PC-3 (cell line): ENCODE data around the gene MAGIX. TPM values are rescaled to one million over a fixed set of nuclear protein-coding genes. Genes with fewer than 3 reads are reported as not detected.

Experiments
- ATAC-seq: fragments of 200-7000 bp; cut with Tn5 transposase; 2 replicates; pipeline ENCODE4 v1.9.1; 2020; ENCODE audit warnings: mild to moderate bottlenecking, moderate library complexity
- BruUV-seq: library from RNA; stranded (reverse); fragments of 400-500 nt; replicated peaks from 2 replicates; lab custom pipeline; 2021; lab: Mats Ljungman, UMichigan
- CTCF ChIA-PET: fragments of 300-600 bp; sonication (Branson Sonifier 250); formaldehyde crosslinking; loops from one replicate; lab custom pipeline; 2022; ENCODE audit warnings: antibody characterized with exemption; lab: Charles Lee
- POLR2A ChIA-PET: fragments of 300-600 bp; sonication (Branson Sonifier 250); formaldehyde crosslinking; loops from one replicate; lab custom pipeline; 2022; ENCODE audit warnings: antibody characterized with exemption; ENCODE audit not compliant: unreplicated experiment; lab: Charles Lee
- DNase-seq: peaks from one replicate; pipeline ENCODE4 v3.0.0-alpha.2; 2015
- H2AFZ ChIP-seq: fragments of 300-600 bp; sonication (generic); 2 replicates; pipeline ENCODE4 v1.6.0; 2016; ENCODE audit warnings: antibody characterized with exemption, low read length
- H3F3A ChIP-seq: fragments of 300-600 bp; sonication (generic); one replicate; pipeline ENCODE4 v1.6.0; 2017; ENCODE audit warnings: antibody characterized with exemption, low read length, control low read depth, mild to moderate bottlenecking; ENCODE audit not compliant: unreplicated experiment
- H3K27ac ChIP-seq: fragments of 300-600 bp; sonication (generic); 2 replicates; pipeline ENCODE4 v1.5.1; 2016; ENCODE audit warnings: mild to moderate bottlenecking, low read length
- H3K27me3 ChIP-seq: fragments of 300-600 bp; sonication (generic); 2 replicates; pipeline ENCODE4 v1.6.1; 2016; ENCODE audit warnings: low read length, mixed read lengths
- H3K36me3 ChIP-seq: fragments of 300-600 bp; sonication (generic); 2 replicates; pipeline ENCODE4 v1.6.1; 2016; ENCODE audit warnings: low read depth, mixed run types, low read length, mixed read lengths
- H3K4me1 ChIP-seq: fragments of 300-600 bp; sonication (generic); 2 replicates; pipeline ENCODE4 v1.5.1; 2016; ENCODE audit warnings: low read length; ENCODE audit not compliant: insufficient read depth
- H3K4me2 ChIP-seq: fragments of 300-600 bp; sonication (generic); 2 replicates; pipeline ENCODE4 v1.6.0; 2016; ENCODE audit warnings: low read length
- H3K4me3 ChIP-seq: fragments of 300-600 bp; sonication (generic); 2 replicates; pipeline ENCODE4 v1.5.1; 2016; ENCODE audit warnings: mild to moderate bottlenecking, low read length, mixed read lengths
- H3K79me2 ChIP-seq: fragments of 300-600 bp; sonication (generic); 2 replicates; pipeline ENCODE4 v1.6.1; 2017; ENCODE audit warnings: low read length, mixed read lengths
- H3K9ac ChIP-seq: fragments of 300-600 bp; sonication (generic); 2 replicates; pipeline ENCODE4 v1.6.0; 2016; ENCODE audit warnings: mild to moderate bottlenecking, low read length
- H3K9me2 ChIP-seq: fragments of 300-600 bp; sonication (generic); replicated peaks from 2 replicates; pipeline ENCODE4 v1.6.1; 2016; ENCODE audit warnings: mixed run types, low read length, mixed read lengths
- H3K9me3 ChIP-seq: fragments of 300-600 bp; sonication (generic); 2 replicates; pipeline ENCODE4 v1.6.1; 2016; ENCODE audit warnings: low read length, mixed read lengths
- H4K20me1 ChIP-seq: fragments of 300-600 bp; sonication (generic); 2 replicates; pipeline ENCODE4 v1.6.1; 2016; ENCODE audit warnings: low read length, mixed read lengths
- CTCF ChIP-seq: fragments of 300-600 bp; sonication (generic); conservative IDR thresholded peaks from 2 replicates; pipeline ENCODE4 v1.5.1; 2017; ENCODE audit warnings: antibody characterized with exemption, low read depth, mild to moderate bottlenecking, low read length
- EZH2 ChIP-seq: fragments of 300-600 bp; sonication (generic); IDR thresholded peaks from one replicate; pipeline ENCODE4 v1.6.1; 2017; ENCODE audit warnings: antibody characterized with exemption, mild to moderate bottlenecking, low read length; ENCODE audit not compliant: unreplicated experiment
- EZH2phosphoT487 ChIP-seq: fragments of 300-600 bp; sonication (generic); IDR thresholded peaks from 2 replicates; pipeline ENCODE4 v1.6.1; 2018; ENCODE audit warnings: mild to moderate bottlenecking, antibody characterized with exemption, low read length, borderline replicate concordance
- intact Hi-C: fragments of 100-400 bp; cut with micrococcal nuclease; formaldehyde crosslinking; loops from 2 replicates; pipeline ENCODE4 v1.9.0; 2023
- total RNA-seq: library from RNA; depleted of rRNA; stranded (reverse); fragments of >200 nt; gene quantifications from 2 replicates; pipeline ENCODE4 v1.2.3, GENCODE V29; 2014

MAGIX gene
- total RNA-seq, 1 experiment from 2014 or later = 12.5 TPM

DNA sequence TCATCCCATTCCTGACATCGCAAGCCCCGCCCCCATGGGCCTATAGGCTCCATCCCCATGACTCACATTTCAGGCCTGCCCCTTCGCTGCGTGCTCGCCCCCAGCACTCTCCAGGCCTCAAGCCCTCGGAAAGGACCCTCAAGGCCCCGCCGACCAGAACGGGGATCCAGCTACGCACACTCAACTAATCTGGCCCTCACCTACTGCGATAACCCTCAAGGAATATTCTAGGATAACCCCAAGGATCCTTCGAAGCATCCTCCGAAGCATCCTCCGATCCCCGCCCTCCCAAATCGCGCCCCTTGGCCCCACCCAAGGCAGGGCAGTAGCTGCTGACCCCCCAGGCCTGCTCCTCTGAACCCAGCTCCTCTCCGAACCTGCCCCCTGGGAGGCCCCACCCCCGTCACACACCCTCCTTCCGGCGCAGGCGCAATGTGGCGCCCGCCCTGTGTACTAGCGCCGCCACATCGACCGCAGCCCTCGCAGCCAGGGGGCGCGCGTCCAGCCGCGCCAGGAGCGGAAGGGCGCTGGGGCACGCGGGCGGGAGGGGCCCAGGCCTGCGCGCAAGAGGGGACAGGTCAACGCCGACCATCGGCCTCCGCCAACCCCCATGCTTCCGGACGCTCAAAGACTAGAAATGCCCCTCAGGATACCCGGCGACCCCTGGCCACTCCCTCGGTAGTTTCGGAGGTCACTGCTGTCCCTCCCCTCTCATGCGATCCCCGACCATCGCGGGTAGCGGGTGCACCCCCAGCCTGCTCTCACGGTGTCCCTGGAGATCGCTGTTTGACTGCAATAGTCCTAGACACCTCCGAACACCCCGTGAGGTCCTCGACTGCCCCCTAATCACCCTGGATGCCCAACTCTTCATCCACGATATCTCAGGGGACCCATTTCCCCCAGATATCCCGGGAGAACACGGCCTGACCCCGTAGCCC, 6.4 kb upstream of the MAGIX start:
- POLR2A ChIA-PET = interaction anchor here (0.5 to 0.7 kb wide), 3 partner anchors 16 to 113 kb away, joined by 5 to 22 read pairs (median 6); partner anchors contain the start of gene TFE3

GRCh38 chrX:49157194-49157593, 5.4 kb upstream of the MAGIX start:
- intact Hi-C loops = no loop called here
- no peak overlapping the region for H3K4me2 ChIP-seq
- ChIA-PET CTCF (interaction anchor here (0.6 kb wide), 1 partner anchor 93 kb away, joined by 3 read pairs; no protein-coding TSS in a partner anchor), POLR2A (no interaction called here)
- no peaks in the 10 kb centered on the region for H3K9me2 ChIP-seq
- H4K20me1 ChIP-seq = no peaks in the 10 kb centered on the region
- H2AFZ ChIP-seq = no peak overlapping the region
- no peak overlapping the region for H3K9ac ChIP-seq
- DNase-seq = no peak
- H3K79me2 ChIP-seq = no peaks in the 10 kb centered on the region
- no peak for ATAC-seq
- H3K4me3 ChIP-seq = no peak overlapping the region
- H3K27ac ChIP-seq = no peak overlapping the region
- no peaks in the 10 kb centered on the region for H3K9me3 ChIP-seq
- peaks cover 6% of the 10 kb centered on the region; the same call in 1 of the 2 replicates for H3K4me1 ChIP-seq
- no peaks in the 10 kb centered on the region for H3K27me3 ChIP-seq
- H3F3A ChIP-seq = no peaks in the 10 kb centered on the region
- BruUV-seq = no TSS peak
- no peaks in the 10 kb centered on the region for H3K36me3 ChIP-seq
- TF ChIP-seq CTCF (no peak), EZH2 (no peak), EZH2phosphoT487 (no peak)

More for the DNA sequence above, 6.4 kb upstream of the MAGIX start:
- CTCF ChIA-PET = interaction anchor here (0.6 to 0.7 kb wide), 4 partner anchors 15 to 35 kb away, joined by 4 to 15 read pairs (median 10); no protein-coding TSS in a partner anchor
- peaks cover 6% of the 10 kb centered on the region; the same call in 1 of the 2 replicates for H3K4me1 ChIP-seq
- H3K27ac ChIP-seq = peak overlapping the region; percentile 80
- no peaks in the 10 kb centered on the region for H4K20me1 ChIP-seq
- intact Hi-C loops = no loop called here
- H3K36me3 ChIP-seq = no peaks in the 10 kb centered on the region
- H3K4me3 ChIP-seq = peak overlapping the region; percentile 57
- peak overlapping the region; percentile 74 for H3K9ac ChIP-seq
- H3K79me2 ChIP-seq = no peaks in the 10 kb centered on the region
- TSS peak; percentile 54 for BruUV-seq
- TF ChIP-seq EZH2phosphoT487 = no peak
- peak; percentile 67 for TF ChIP-seq CTCF
- TF ChIP-seq EZH2 = no peak
- H3K4me2 ChIP-seq = peak overlapping the region; percentile 80
- H3K27me3 ChIP-seq = no peaks in the 10 kb centered on the region
- peak overlapping the region; percentile 84 for H2AFZ ChIP-seq
- DNase-seq (peak; percentile 86), ATAC-seq (peak; percentile 94)
- no peaks in the 10 kb centered on the region for H3K9me3 ChIP-seq
- no peaks in the 10 kb centered on the region for H3F3A ChIP-seq
- no peaks in the 10 kb centered on the region for H3K9me2 ChIP-seq
